Mucosa of descending colon (tissue), 3 donors: ENCODE data around the gene MYO16. TPM values are rescaled to one million over a fixed set of nuclear protein-coding genes. Genes with fewer than 3 reads are reported as not detected.

Source experiments
- ATAC-seq: fragments of 200-7000 bp; cut with Tn5 transposase; one replicate; pipeline ENCODE4 v1.9.1; 2020; ENCODE audit warnings: mild to moderate bottlenecking, moderate library complexity
- DNase-seq, 3 donors: peaks; one replicate each; pipeline ENCODE4 v3.0.0-alpha.2; 2020
- H3K36me3 ChIP-seq: fragments of 200-600 bp; one replicate; pipeline ENCODE4 v1.8.0; 2021; ENCODE audit warnings: low read depth, mild to moderate bottlenecking
- H3K4me1 ChIP-seq: fragments of 200-600 bp; one replicate; pipeline ENCODE4 v1.8.0; 2021; ENCODE audit warnings: low read depth, mild to moderate bottlenecking
- H3K4me3 ChIP-seq: fragments of 200-600 bp; one replicate; pipeline ENCODE4 v1.8.0; 2021; ENCODE audit warnings: mild to moderate bottlenecking
- H3K9me3 ChIP-seq: fragments of 200-600 bp; one replicate; pipeline ENCODE4 v1.8.0; 2021; ENCODE audit warnings: mild to moderate bottlenecking
- intact Hi-C, 2 donors: fragments of 100-400 bp; cut with DNase I in 1 of 2; cut with micrococcal nuclease in 1 of 2; formaldehyde crosslinking; loops; one replicate each; pipeline versions ENCODE4 v1.11.0 to v1.11.1; 2022; cut with DNase I, micrococcal nuclease
- total RNA-seq, 3 donors: library from RNA; stranded (reverse); fragmentation: NEBNext Ultra II Directional in 2 of 3; extraction: Animal tissue kit (Norgen Biotek cat#: 25700) in 2 of 3; gene quantifications; one replicate each; pipeline versions ENCODE4 v1.2.1 to v1.2.4, GENCODE V29; 2021 to 2023
- TF ChIP-seq, protein P1 (sequence below): fragments of 200-600 bp; IDR thresholded peaks from one replicate; pipeline ENCODE4 v1.8.0; 2022; ENCODE audit warnings: antibody characterized with exemption, mild to moderate bottlenecking
- donor health status: DM: no; HTN: no; CAD: no; lungs with moderate emphysema.
- donor health status: DM: no; HTN: no; CAD: no.
- donor health status: DM: no; HTN: yes; CAD: no.

Gene MYO16
- total RNA-seq, 3 donors from 2014 or later: 0.06 TPM; not detected in 2

DNA sequence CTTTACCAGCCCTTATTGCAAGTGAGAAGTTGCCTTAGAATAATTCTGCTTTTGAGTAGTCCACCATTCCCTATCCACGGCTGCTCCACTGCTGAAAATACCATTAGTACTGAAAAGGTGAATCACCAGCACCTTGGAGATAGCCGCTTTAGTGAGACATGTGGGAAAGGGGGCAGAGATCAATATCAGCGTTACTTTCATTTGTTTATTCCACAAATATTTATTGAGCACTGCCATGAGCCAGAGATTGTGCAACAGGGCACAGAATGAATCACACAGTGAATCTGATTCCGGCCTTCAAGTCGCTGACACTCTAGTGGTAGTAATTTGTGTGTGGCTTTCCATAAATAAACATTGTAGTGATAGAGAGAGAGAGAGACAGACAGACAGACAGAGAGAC lies 31.5 kb upstream of the MYO16 start:
- Histone ChIP-seq H3K36me3 (no peaks in the 10 kb centered on the region), H3K9me3 (no peaks in the 10 kb centered on the region), H3K4me1 (no peaks in the 10 kb centered on the region), H3K4me3 (no peak overlapping the region)
- intact Hi-C loops: no loop called here
- TF ChIP-seq, protein P1, sequence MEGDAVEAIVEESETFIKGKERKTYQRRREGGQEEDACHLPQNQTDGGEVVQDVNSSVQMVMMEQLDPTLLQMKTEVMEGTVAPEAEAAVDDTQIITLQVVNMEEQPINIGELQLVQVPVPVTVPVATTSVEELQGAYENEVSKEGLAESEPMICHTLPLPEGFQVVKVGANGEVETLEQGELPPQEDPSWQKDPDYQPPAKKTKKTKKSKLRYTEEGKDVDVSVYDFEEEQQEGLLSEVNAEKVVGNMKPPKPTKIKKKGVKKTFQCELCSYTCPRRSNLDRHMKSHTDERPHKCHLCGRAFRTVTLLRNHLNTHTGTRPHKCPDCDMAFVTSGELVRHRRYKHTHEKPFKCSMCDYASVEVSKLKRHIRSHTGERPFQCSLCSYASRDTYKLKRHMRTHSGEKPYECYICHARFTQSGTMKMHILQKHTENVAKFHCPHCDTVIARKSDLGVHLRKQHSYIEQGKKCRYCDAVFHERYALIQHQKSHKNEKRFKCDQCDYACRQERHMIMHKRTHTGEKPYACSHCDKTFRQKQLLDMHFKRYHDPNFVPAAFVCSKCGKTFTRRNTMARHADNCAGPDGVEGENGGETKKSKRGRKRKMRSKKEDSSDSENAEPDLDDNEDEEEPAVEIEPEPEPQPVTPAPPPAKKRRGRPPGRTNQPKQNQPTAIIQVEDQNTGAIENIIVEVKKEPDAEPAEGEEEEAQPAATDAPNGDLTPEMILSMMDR: no peak
- DNase-seq: no peak
- ATAC-seq: no peak

DNA sequence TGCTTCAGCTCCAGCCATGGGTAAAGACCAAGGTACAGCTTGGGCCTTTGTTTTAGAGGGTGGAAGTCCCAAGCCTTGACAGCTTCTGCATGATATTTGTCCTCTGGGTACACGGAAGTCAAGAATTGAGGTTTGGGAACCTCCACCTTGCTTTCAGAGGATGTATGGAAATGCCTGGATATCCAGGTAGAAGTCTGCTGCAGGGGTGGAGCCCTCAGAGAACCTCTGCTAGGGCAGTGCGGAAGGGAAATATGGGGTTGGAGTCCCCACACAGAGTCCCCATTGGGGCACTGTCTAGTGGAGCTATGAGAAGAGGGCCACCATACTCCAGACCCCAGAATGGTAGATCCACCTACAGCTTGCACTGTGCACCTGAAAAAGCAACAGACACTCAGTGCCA lies 23.0 kb upstream of the MYO16 start:
- intact Hi-C loops: loop anchor here in 1 of 2 donors (10.0 kb wide), 1 partner anchor 288 kb away; no protein-coding TSS in a partner anchor
- TF ChIP-seq, protein P1: no peak
- H3K4me1 ChIP-seq: no peaks in the 10 kb centered on the region
- H3K36me3 ChIP-seq: no peaks in the 10 kb centered on the region
- no peak for DNase-seq
- H3K4me3 ChIP-seq: no peak overlapping the region
- ATAC-seq: no peak
- peaks cover 8% of the 10 kb centered on the region for H3K9me3 ChIP-seq

DNA sequence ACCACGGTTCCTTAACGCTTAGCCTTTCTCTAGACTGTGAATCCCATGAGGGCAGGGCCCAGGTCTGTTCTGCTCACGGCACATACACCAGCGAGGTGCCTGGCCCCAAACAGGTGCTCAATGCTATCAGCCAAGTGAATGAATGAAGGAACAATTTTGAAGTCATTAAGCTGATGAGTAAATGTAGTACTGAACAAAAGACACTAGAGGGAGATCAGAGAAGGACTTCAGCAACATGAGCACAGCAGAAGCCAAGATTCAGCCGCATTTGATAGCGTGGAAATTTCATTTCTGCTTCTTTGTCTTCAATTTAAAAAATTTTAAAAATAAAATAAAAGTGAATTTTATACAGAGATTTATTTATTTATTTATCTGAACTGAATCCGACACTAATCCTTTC lies 20.1 kb upstream of the MYO16 start:
- Histone ChIP-seq H3K4me1 (no peaks in the 10 kb centered on the region), H3K36me3 (no peaks in the 10 kb centered on the region), H3K9me3 (peaks cover 8% of the 10 kb centered on the region), H3K4me3 (no peak overlapping the region)
- ATAC-seq (no peak), DNase-seq (no peak)
- TF ChIP-seq, protein P1: no peak
- intact Hi-C loops: loop anchor here in 1 of 2 donors (10.0 kb wide), 1 partner anchor 285 kb away; no protein-coding TSS in a partner anchor

DNA sequence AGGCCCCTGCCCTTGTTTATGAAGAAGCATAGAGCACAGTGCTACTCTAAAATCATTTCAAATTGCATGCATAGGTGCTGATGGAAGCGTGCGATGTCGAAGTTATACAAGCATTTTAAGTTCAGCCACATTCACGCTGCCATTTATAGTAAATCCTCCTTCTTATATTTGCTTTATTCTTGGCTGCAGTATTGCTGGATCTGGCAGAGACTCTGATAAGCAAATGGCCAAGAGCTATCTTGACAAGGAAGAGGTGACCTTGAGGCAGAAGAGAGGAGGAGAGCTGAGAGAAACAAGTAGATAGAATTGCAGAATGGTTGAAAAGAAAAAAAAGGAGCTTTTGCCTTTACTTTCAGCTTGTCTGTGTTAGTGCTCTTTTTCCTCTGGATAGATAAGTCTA lies 18.9 kb upstream of the MYO16 start:
- H3K4me1 ChIP-seq: no peaks in the 10 kb centered on the region
- DNase-seq: no peak
- peaks cover 8% of the 10 kb centered on the region for H3K9me3 ChIP-seq
- intact Hi-C loops: no loop called here
- H3K4me3 ChIP-seq: no peak overlapping the region
- no peak for ATAC-seq
- TF ChIP-seq, protein P1: no peak
- H3K36me3 ChIP-seq: no peaks in the 10 kb centered on the region

DNA sequence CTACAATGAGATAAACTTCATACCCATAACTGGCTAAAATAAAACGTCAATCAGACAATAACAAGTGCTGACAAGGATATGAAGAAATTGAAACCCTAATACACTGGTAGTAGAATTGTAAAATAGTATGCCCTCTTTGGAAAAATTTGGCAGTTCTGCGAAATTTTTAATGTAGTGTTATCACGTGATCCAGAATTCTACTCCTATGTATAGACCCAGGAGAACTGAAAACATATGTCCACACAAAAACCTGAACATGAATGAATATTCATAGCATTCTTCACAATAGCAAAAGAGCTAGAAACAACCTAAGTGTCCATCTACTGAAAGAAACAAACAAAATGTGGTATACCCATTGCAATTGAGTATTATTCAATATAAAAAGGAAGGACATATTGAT lies 14.2 kb upstream of the MYO16 start:
- H3K9me3 ChIP-seq: no peaks in the 10 kb centered on the region
- H3K4me1 ChIP-seq: no peaks in the 10 kb centered on the region
- TF ChIP-seq, protein P1: no peak
- no peaks in the 10 kb centered on the region for H3K36me3 ChIP-seq
- intact Hi-C loops: no loop called here
- H3K4me3 ChIP-seq: no peak overlapping the region
- no peak for DNase-seq
- ATAC-seq: no peak

DNA sequence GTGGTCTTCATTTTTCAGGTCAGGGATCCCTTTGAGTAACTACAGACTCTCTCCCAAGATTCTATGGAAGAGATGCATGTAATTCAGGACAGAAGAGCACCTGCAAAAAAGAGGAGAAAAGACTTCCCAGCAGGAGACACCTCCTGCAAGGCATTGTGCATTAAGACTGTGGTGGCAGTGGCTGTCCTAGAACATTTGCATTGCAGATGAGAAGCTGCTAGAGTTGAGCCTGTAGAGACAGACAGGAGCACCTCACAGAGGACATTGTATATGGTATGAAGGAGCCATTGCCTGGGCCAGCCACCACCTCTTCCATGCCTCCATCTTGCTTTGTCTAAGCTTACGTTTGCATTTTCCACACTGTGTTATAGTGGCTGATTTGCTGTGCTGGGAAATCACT lies 11.2 kb upstream of the MYO16 start:
- H3K36me3 ChIP-seq: no peaks in the 10 kb centered on the region
- intact Hi-C loops: no loop called here
- H3K9me3 ChIP-seq: no peaks in the 10 kb centered on the region
- TF ChIP-seq, protein P1: no peak
- DNase-seq: no peak
- no peak for ATAC-seq
- no peak overlapping the region for H3K4me3 ChIP-seq
- no peaks in the 10 kb centered on the region for H3K4me1 ChIP-seq
